OCI-LY7 (cell line): ENCODE data around the gene PHACTR1. TPM values are rescaled to one million over a fixed set of nuclear protein-coding genes. Genes with fewer than 3 reads are reported as not detected.

ENCODE experiments used
- BruUV-seq: library from RNA; stranded (reverse); fragments of 400-500 nt; replicated peaks from 2 replicates; lab custom pipeline; 2021; lab: Mats Ljungman, UMichigan
- CTCF ChIA-PET: fragments of 300-600 bp; sonication (Branson Sonifier 250); formaldehyde crosslinking; loops from one replicate; lab custom pipeline; 2022; ENCODE audit warnings: antibody characterized with exemption; ENCODE audit not compliant: unreplicated experiment; lab: Charles Lee
- POLR2A ChIA-PET: fragments of 300-600 bp; sonication (Branson Sonifier 250); formaldehyde crosslinking; loops from one replicate; lab custom pipeline; 2022; ENCODE audit warnings: antibody characterized with exemption; lab: Charles Lee
- DNase-seq: peaks from one replicate; pipeline ENCODE4 v3.0.0-alpha.2; 2015; ENCODE audit warnings: low spot score
- H2AFZ ChIP-seq: fragments of 200-600 bp; sonication (generic), shearing (Covaris generic); 2 replicates; pipeline ENCODE4 v1.6.1; 2014; ENCODE audit warnings: mild to moderate bottlenecking, antibody characterized with exemption, low read length, moderate library complexity
- H3K27ac ChIP-seq: fragments of 200-600 bp; sonication (generic); 2 replicates; pipeline ENCODE4 v1.5.1; 2014; ENCODE audit warnings: mixed run types, low read depth, mild to moderate bottlenecking, moderate library complexity, low read length, inconsistent platforms; ENCODE audit not compliant: poor library complexity, severe bottlenecking
- H3K36me3 ChIP-seq: fragments of 200-600 bp; sonication (generic); 2 replicates; pipeline ENCODE4 v1.6.1; 2014; ENCODE audit warnings: mild to moderate bottlenecking, antibody characterized with exemption, low read length, moderate library complexity, mixed read lengths; ENCODE audit not compliant: insufficient read depth
- H3K4me1 ChIP-seq: fragments of 200-600 bp; sonication (generic); 2 replicates; pipeline ENCODE4 v1.5.1; 2014; ENCODE audit warnings: mild to moderate bottlenecking, low read length; ENCODE audit not compliant: insufficient read depth, poor library complexity, severe bottlenecking
- H3K4me2 ChIP-seq: fragments of 200-600 bp; sonication (generic); 2 replicates; pipeline ENCODE4 v1.6.1; 2014; ENCODE audit warnings: mild to moderate bottlenecking, low read length
- H3K4me3 ChIP-seq: fragments of 200-600 bp; sonication (generic); 2 replicates; pipeline ENCODE4 v1.5.1; 2014; ENCODE audit warnings: mild to moderate bottlenecking, low read depth, low read length; ENCODE audit not compliant: poor library complexity, severe bottlenecking
- H3K79me2 ChIP-seq: fragments of 200-600 bp; sonication (generic); 2 replicates; pipeline ENCODE4 v1.6.1; 2016; ENCODE audit warnings: low read depth, mild to moderate bottlenecking, low read length, moderate library complexity, mixed read lengths; ENCODE audit not compliant: insufficient read depth
- H3K9me2 ChIP-seq: fragments of 200-600 bp; sonication (generic); 2 replicates; pipeline ENCODE4 v1.6.1; 2016; ENCODE audit warnings: mild to moderate bottlenecking, low read length, mixed read lengths; ENCODE audit not compliant: insufficient read depth
- H3K9me3 ChIP-seq: fragments of 200-600 bp; sonication (generic); 2 replicates; pipeline ENCODE4 v1.6.1; 2014; ENCODE audit warnings: mild to moderate bottlenecking, mixed run types, low read length, mixed read lengths
- H4K20me1 ChIP-seq: fragments of 200-600 bp; sonication (generic); 2 replicates; pipeline ENCODE4 v1.6.1; 2014; ENCODE audit warnings: mild to moderate bottlenecking, antibody characterized with exemption, low read length, moderate library complexity, mixed read lengths; ENCODE audit not compliant: insufficient read depth
- CTCF ChIP-seq: fragments of 200-600 bp; sonication (generic); conservative IDR thresholded peaks from 2 replicates; pipeline ENCODE4 v1.5.1; 2014; ENCODE audit warnings: mild to moderate bottlenecking, antibody characterized with exemption, low read length, moderate library complexity, mixed read lengths
- EZH2phosphoT487 ChIP-seq: fragments of 200-600 bp; sonication (generic); IDR thresholded peaks from 2 replicates; pipeline ENCODE4 v1.6.1; 2018; ENCODE audit warnings: low read depth, borderline replicate concordance, mild to moderate bottlenecking, mixed run types, antibody characterized with exemption, low read length, moderate library complexity, mixed read lengths
- intact Hi-C: fragments of 100-400 bp; cut with micrococcal nuclease; formaldehyde crosslinking; loops from one replicate; pipeline ENCODE4 v1.10.0; 2022; ENCODE audit not compliant: unreplicated experiment
- total RNA-seq, 2 experiments: library from RNA; depleted of rRNA in 1 of 2; stranded (reverse); fragments of >200 nt in 1 of 2; shearing (Covaris generic) in 1 of 2; gene quantifications; 2 replicates each; pipeline ENCODE4 v1.2.3, GENCODE V29; 2014 to 2022

PHACTR1 gene
- total RNA-seq, 2 experiments from 2014 or later = 25.1 to 46.6 TPM

GRCh38 chr6:12961761-12962160, 245.2 kb downstream of the PHACTR1 start:
- no peaks in the 10 kb centered on the region for H3K9me2 ChIP-seq
- no peak overlapping the region for H3K4me3 ChIP-seq
- ChIA-PET CTCF (no interaction called here), POLR2A (interaction anchor here (0.7 kb wide), 1 partner anchor 12 kb away, joined by 3 read pairs; no protein-coding TSS in a partner anchor)
- no peaks in the 10 kb centered on the region for H3K36me3 ChIP-seq
- no peaks in the 10 kb centered on the region for H3K79me2 ChIP-seq
- H3K27ac ChIP-seq = no peak overlapping the region
- no peaks in the 10 kb centered on the region for H3K4me1 ChIP-seq
- H4K20me1 ChIP-seq = no peaks in the 10 kb centered on the region
- DNase-seq = no peak
- no peak overlapping the region for H3K4me2 ChIP-seq
- no peak for TF ChIP-seq CTCF
- TF ChIP-seq EZH2phosphoT487 = no peak
- no peak overlapping the region for H2AFZ ChIP-seq
- BruUV-seq = no TSS peak
- intact Hi-C loops = no loop called here
- no peaks in the 10 kb centered on the region for H3K9me3 ChIP-seq

- H3K4me3 ChIP-seq = no peak overlapping the region
- H3K4me1 ChIP-seq = no peaks in the 10 kb centered on the region
- no peaks in the 10 kb centered on the region for H4K20me1 ChIP-seq
- intact Hi-C loops = no loop called here
- no peaks in the 10 kb centered on the region for H3K9me3 ChIP-seq
- H2AFZ ChIP-seq = no peak overlapping the region
- TF ChIP-seq EZH2phosphoT487 (no peak), CTCF (no peak)
- BruUV-seq = no TSS peak
- no peak overlapping the region for H3K27ac ChIP-seq
- no peak for DNase-seq
- no peaks in the 10 kb centered on the region for H3K79me2 ChIP-seq
- H3K36me3 ChIP-seq = no peaks in the 10 kb centered on the region
- no peak overlapping the region for H3K4me2 ChIP-seq
- CTCF ChIA-PET = no interaction called here
- POLR2A ChIA-PET = no interaction called here
- H3K9me2 ChIP-seq = no peaks in the 10 kb centered on the region
Observed at GRCh38 chr6:12962529-12962928, 246.0 kb downstream of the PHACTR1 start.

GRCh38 chr6:12962987-12963386, 246.4 kb downstream of the PHACTR1 start:
- POLR2A ChIA-PET = interaction anchor here (0.6 kb wide), 1 partner anchor 55 kb away, joined by 3 read pairs; no protein-coding TSS in a partner anchor
- H3K79me2 ChIP-seq = no peaks in the 10 kb centered on the region

More at GRCh38 chr6:12962987-12963386, 246.4 kb downstream of the PHACTR1 start:
- intact Hi-C loops = no loop called here
- H3K36me3 ChIP-seq = no peaks in the 10 kb centered on the region
- CTCF ChIA-PET = no interaction called here
- DNase-seq = no peak
- H3K4me1 ChIP-seq = no peaks in the 10 kb centered on the region
- H4K20me1 ChIP-seq = no peaks in the 10 kb centered on the region
- no peak overlapping the region for H3K4me3 ChIP-seq
- no TSS peak for BruUV-seq
- H3K27ac ChIP-seq = no peak overlapping the region
- TF ChIP-seq EZH2phosphoT487 = no peak
- TF ChIP-seq CTCF = no peak
- no peak overlapping the region for H3K4me2 ChIP-seq
- no peak overlapping the region for H2AFZ ChIP-seq
- H3K9me3 ChIP-seq = no peaks in the 10 kb centered on the region
- H3K9me2 ChIP-seq = no peaks in the 10 kb centered on the region
